AG09319 (cell line): ENCODE data around the gene DOCK7.
A peak's percentile ranks its signal among the peaks of the same experiment; 100 is the strongest.

Experiments used
- DNase-seq: peaks from one replicate; pipeline ENCODE4 v3.0.0-alpha.2; 2010; ENCODE audit warnings: low read depth; ENCODE audit errors: extremely low read depth
- CTCF ChIP-seq: IDR thresholded peaks from 2 replicates; pipeline ENCODE4 v1.5.1; 2011; ENCODE audit warnings: low read depth, mild to moderate bottlenecking, inconsistent platforms, low read length, moderate library complexity

The DOCK7 gene

GRCh38 chr1:62687903-62688686, at the start of gene DOCK7:
DOCK7 (minus strand) TSS chr1:62688386; CDS start chr1:62688264, 122 bp downstream.
- TF ChIP-seq CTCF: no peak

DNA sequence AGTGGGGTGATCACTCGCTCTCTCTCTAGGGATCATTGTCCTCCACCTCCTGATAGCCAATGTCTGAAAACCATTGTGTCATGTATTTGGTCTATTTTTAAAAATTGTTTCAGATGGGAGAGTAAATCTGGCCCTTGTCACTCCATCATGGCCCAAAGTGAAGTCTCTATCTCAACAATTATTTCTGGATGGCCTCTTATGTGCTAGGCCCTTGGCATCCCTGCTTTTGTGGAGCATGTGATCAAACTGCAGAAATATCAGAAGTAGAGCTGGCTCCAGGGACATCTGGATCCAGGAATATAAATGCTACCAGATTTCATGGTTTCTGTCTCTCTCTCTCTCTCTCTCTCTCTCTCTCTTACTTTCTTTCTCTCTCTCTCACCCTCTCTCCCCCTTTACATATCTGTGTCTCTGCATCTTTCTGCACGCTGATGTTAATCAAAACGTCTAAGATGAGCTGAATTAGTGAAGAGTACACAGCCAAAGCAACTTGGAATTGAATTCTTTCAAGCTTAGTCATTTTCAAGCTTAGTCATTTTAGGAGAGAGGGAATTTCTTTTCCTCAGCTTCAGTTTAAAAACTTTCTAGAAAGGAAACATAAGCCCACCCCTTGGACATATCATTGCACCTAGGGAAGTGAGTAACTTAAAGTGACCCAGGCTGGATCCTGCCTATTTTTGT, 47.4 kb upstream of the DOCK7 start:
- DNase-seq: peak; percentile 67
- no peak for TF ChIP-seq CTCF

More at GRCh38 chr1:62687903-62688686, at the start of gene DOCK7:
- peak; percentile 42 for DNase-seq

DNA sequence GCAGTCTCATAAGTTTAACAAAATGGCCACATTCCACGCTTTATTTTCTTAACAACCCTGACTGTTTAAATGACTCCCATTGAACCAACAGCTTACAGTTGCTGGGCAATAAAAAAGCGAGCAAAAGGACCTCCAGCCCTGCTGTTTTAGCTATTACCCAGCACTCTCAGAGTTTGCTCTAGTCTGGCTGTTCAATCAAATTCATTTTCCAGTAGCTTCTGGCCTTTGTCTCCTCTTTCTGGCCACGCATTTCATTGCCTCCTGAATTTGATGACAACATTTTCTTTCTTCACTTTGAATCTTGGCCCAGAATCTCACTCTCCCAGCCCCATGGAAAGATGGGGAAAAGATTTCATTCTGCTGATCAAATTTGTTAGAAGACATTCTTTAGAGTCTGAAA, 44.1 kb upstream of the DOCK7 start:
- no peak for DNase-seq
- no peak for TF ChIP-seq CTCF

- no peak for DNase-seq
Observed at GRCh38 chr1:62728963-62729362, 40.8 kb upstream of the DOCK7 start.

DNA sequence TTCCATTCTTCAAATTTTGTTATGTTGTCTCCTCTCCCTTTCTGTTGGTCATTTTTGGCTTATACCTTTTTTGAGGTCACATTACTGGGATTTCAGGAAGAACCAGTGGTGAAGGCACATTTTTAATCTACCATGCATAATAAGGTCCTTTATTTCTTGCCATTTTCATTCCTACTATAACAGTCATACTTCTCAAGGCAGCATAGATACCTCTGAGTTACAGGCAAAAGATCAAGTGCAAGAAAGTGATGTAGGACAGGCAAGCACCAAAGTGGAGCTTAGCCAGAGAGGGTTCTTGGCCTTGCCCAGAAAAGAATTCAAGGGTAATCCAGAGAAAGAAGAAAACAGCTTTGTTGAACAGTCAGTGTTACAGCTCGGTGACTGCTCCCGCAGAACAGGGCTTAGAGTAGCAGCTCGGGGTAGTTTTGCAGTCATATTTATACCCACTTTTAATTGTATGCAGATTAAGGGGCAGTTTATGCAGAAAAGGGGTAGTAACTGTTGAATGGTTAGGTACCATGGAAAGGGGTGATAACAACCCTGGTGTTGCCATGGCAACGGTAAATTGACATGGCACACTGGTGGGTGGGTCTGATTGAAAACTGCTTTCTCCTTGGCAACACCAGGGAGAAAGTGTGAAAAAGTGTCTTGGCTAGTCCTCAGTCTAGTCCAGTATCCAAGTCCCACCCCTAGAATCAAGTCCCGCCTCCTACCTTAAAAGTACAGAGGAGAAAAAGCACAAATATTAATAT, 39.6 kb upstream of the DOCK7 start:
- DNase-seq: no peak
- no peak for TF ChIP-seq CTCF

More at GRCh38 chr1:62728963-62729362, 40.8 kb upstream of the DOCK7 start:
- no peak for TF ChIP-seq CTCF

DNA sequence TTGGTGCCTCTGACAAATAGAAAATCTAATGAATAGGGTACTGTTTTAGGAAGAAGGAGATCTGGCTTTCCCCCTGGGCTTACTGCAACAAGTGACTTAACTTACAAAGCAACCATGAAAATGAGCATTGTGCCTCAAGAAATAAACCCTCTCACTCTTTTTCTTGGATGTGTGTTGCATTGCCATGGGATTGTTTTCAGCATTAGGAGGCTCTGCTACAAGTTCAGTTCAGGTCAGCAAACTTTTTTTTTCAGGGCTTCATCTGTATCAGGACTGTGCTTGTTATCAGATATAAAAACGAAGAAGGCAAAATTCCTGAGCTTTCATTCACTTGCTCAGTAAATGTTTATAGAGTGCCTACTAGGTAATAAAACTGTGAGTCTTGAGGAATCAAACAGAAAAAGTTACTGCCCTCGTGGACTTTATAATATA, 37.8 kb upstream of the DOCK7 start:
- TF ChIP-seq CTCF: no peak
- no peak for DNase-seq
